K562 (cell line): ENCODE results near the gene BEST1. TPM values are rescaled to one million over a fixed set of nuclear protein-coding genes. Genes with fewer than 3 reads are reported as not detected.

ENCODE experiments used
- ATAC-seq: fragments of 200-7000 bp; cut with Tn5 transposase; 3 replicates; pipeline ENCODE4 v1.9.1; 2020; ENCODE audit warnings: moderate library complexity
- BruUV-seq: library from RNA; stranded (reverse); fragments of 400-500 nt; replicated peaks from 2 replicates; lab custom pipeline; 2021; lab: Mats Ljungman, UMichigan
- CTCF ChIA-PET: fragments of 300-600 bp; formaldehyde crosslinking; extraction: SDS; loops from one replicate; lab custom pipeline; 2021; ENCODE audit warnings: low intra/inter-chr PET ratio; lab: Yijun Ruan, JAX
- POLR2A ChIA-PET: fragments of 300-600, 350-650 bp; sonication (Branson Sonifier 250); formaldehyde crosslinking; extraction: SDS; loops from one replicate; lab custom pipeline; 2021; ENCODE audit warnings: antibody characterized with exemption, inconsistent platforms; lab: Yijun Ruan, JAX
- DNase-seq, 4 experiments: peaks; one replicate each; pipeline versions ENCODE4 v3.0.0 to v3.0.0-alpha.2; 2011 to 2018; ENCODE audit warnings: low spot score in 3 of 4, mixed read lengths in 3 of 4; ENCODE audit errors: extremely low read depth in 1 of 4
- FAIRE-seq: peaks from 2 replicates; lab custom pipeline; 2011; peaks lifted over from hg19 to GRCh38; lab: Jason Lieb, UNC
- H2AFZ ChIP-seq: 2 replicates; pipeline ENCODE4 v1.6.0; 2011; ENCODE audit warnings: low read depth, low read length, control low read depth, inconsistent platforms
- H3K27ac ChIP-seq: fragments of 200-600 bp; 3 replicates; pipeline ENCODE4 v1.8.0; 2011; ENCODE audit warnings: low read depth, mild to moderate bottlenecking, control low read depth, inconsistent platforms, low read length, moderate library complexity, mixed read lengths; ENCODE audit errors: extremely low read depth
- H3K27me3 ChIP-seq, 2 experiments: fragments of 300-600 bp in 1 of 2; 2 replicates in 1 of 2; 3 replicates in 1 of 2; pipeline versions ENCODE4 v1.6.0 to v1.8.0; 2011; ENCODE audit warnings: inconsistent platforms in 2 of 2, low read length in 2 of 2, mild to moderate bottlenecking in 1 of 2, mixed read lengths in 1 of 2, moderate library complexity in 1 of 2; ENCODE audit not compliant: control insufficient read depth in 2 of 2, insufficient read depth in 2 of 2
- H3K36me3 ChIP-seq: fragments of 300-600 bp; 3 replicates; pipeline ENCODE4 v1.8.0; 2011; ENCODE audit warnings: mild to moderate bottlenecking, low read length, inconsistent platforms; ENCODE audit not compliant: control insufficient read depth, insufficient read depth
- H3K4me1 ChIP-seq, 2 experiments: fragments of 200-600 bp in 1 of 2; replicated peaks in 1 of 2; 2 replicates in 1 of 2; 3 replicates in 1 of 2; pipeline versions ENCODE4 v1.5.1 to v1.8.0; 2011; ENCODE audit warnings: inconsistent platforms in 2 of 2, low read length in 2 of 2, mild to moderate bottlenecking in 1 of 2, mixed read lengths in 1 of 2, moderate library complexity in 1 of 2; ENCODE audit not compliant: control insufficient read depth in 2 of 2, insufficient read depth in 2 of 2
- H3K4me2 ChIP-seq: 2 replicates; pipeline ENCODE4 v1.6.1; 2011; ENCODE audit warnings: low read length, control low read depth, inconsistent platforms, mixed read lengths; ENCODE audit not compliant: insufficient read depth
- H3K4me3 ChIP-seq: fragments of 200-600 bp; sonication (generic), shearing (Covaris generic); 2 replicates; pipeline ENCODE4 v1.5.1; 2016; ENCODE audit warnings: control low read depth, inconsistent platforms
- H3K79me2 ChIP-seq: fragments of 200-600 bp; 3 replicates; pipeline ENCODE4 v1.8.0; 2011; ENCODE audit warnings: low read length, inconsistent platforms; ENCODE audit not compliant: control insufficient read depth, insufficient read depth
- H3K9ac ChIP-seq, 2 experiments: 2 replicates each; pipeline versions ENCODE4 v1.6.0 to v1.6.1; 2011; ENCODE audit warnings: low read depth in 2 of 2, low read length in 2 of 2, control low read depth in 1 of 2, inconsistent platforms in 1 of 2, mild to moderate bottlenecking in 1 of 2, mixed read lengths in 1 of 2; ENCODE audit not compliant: insufficient read depth in 1 of 2
- H3K9me1 ChIP-seq: one replicate; pipeline ENCODE4 v1.6.0; 2011; ENCODE audit warnings: inconsistent platforms, mild to moderate bottlenecking, low read length, moderate library complexity; ENCODE audit not compliant: control insufficient read depth, insufficient read depth
- H3K9me3 ChIP-seq: replicated peaks from 2 replicates; pipeline ENCODE4 v1.5.1; 2011; ENCODE audit warnings: low read depth, low read length, inconsistent platforms; ENCODE audit not compliant: control insufficient read depth, insufficient read depth
- H4K20me1 ChIP-seq: replicated peaks from 2 replicates; pipeline ENCODE4 v1.6.1; 2011; ENCODE audit warnings: low read length, inconsistent platforms, mixed read lengths; ENCODE audit not compliant: control insufficient read depth, insufficient read depth
- BCOR ChIP-seq: fragments of 450-650 bp; IDR thresholded peaks from 2 replicates; pipeline ENCODE4 v1.6.1; 2016
- BRD4 ChIP-seq: fragments of 200-600 bp; sonication (generic); IDR thresholded peaks from 2 replicates; pipeline ENCODE4 v1.6.1; 2017; ENCODE audit warnings: inconsistent platforms
- C11orf30 ChIP-seq: fragments of 450-650 bp; IDR thresholded peaks from 2 replicates; pipeline ENCODE4 v1.6.1; 2016; ENCODE audit warnings: low read depth, mild to moderate bottlenecking
- CHD2 ChIP-seq: IDR thresholded peaks from 2 replicates; pipeline ENCODE4 v1.6.1; 2011; ENCODE audit warnings: low read depth, low read length
- CSDE1 ChIP-seq, 2 experiments: fragments of 450-650 bp; IDR thresholded peaks; 2 replicates each; pipeline ENCODE4 v1.6.1; 2016; ENCODE audit warnings: mild to moderate bottlenecking in 1 of 2
- MAFK ChIP-seq: IDR thresholded peaks from 2 replicates; pipeline ENCODE4 v1.6.1; 2011; ENCODE audit warnings: low read length, improper control_type of control experiment
- NFIX ChIP-seq: fragments of 250-450 bp; sonication (Bioruptor Pico); IDR thresholded peaks from 2 replicates; pipeline ENCODE4 v1.4.0; 2020; ENCODE audit warnings: low read depth, mild to moderate bottlenecking, moderate library complexity
- POLR2AphosphoS5 ChIP-seq: IDR thresholded peaks from 2 replicates; pipeline ENCODE4 v1.6.1; 2011; ENCODE audit warnings: mild to moderate bottlenecking, low read depth, low read length, moderate library complexity; ENCODE audit not compliant: control insufficient read depth, insufficient read depth
- RBFOX2 ChIP-seq: fragments of 200-400 bp; formaldehyde crosslinking; IDR thresholded peaks from 2 replicates; pipeline ENCODE4 v1.6.1; 2017; ENCODE audit warnings: low read depth, mild to moderate bottlenecking, low read length, moderate library complexity
- XRCC4 ChIP-seq: IDR thresholded peaks from one replicate; pipeline ENCODE4 v1.6.1; 2011; ENCODE audit not compliant: insufficient read depth, insufficient read length; ENCODE audit errors: extremely low read depth
- ZBTB7A ChIP-seq: IDR thresholded peaks from 2 replicates; pipeline ENCODE4 v1.6.1; 2011; ENCODE audit warnings: low read depth, mild to moderate bottlenecking, low read length, moderate library complexity, borderline replicate concordance; ENCODE audit not compliant: control insufficient read depth
- ZNF316 ChIP-seq: fragments of 450-650 bp; IDR thresholded peaks from 2 replicates; pipeline ENCODE4 v1.6.1; 2016
- WGBS: fragments of 100-300 bp; shearing (Covaris generic); methylation state at CpG from one replicate; pipeline ENCODE4 v1.1.6; 2016; ENCODE audit warnings: low coverage, mixed read lengths; ENCODE audit not compliant: insufficient coverage; ENCODE audit errors: missing lambda C conversion rate; 5-methylcytosine and 5-hydroxymethylcytosine counted together
- in situ Hi-C: fragments of 300-500 bp; cut with MboI; formaldehyde crosslinking; loops from 4 replicates; pipeline ENCODE4 v1.15.0; 2018; ENCODE audit warnings: inconsistent platforms, mixed read lengths
- intact Hi-C: fragments of 100-400 bp; cut with micrococcal nuclease; formaldehyde crosslinking; loops from 2 replicates; pipeline ENCODE4 v1.14.2; 2022
- polyA plus RNA-seq, 8 experiments: library from polyadenylated mRNA; depleted of rRNA in 4 of 8; stranded (reverse) in 5 of 8; unstranded in 3 of 8; fragments of >200 nt; fragmentation: Nextera tagmentation in 2 of 8; fragmentation: Illumina TruSeq in 1 of 8; extraction: Ambion mirVana in 2 of 8; extraction: Trizol in 1 of 8; gene quantifications; 2 replicates each; pipeline versions ENCODE4 v1.2.1 to v1.2.3, GENCODE V29; 2011 to 2014; ENCODE audit warnings: inconsistent platforms in 1 of 8, missing spikeins in 1 of 8
- total RNA-seq, 7 experiments: library from RNA; depleted of rRNA in 6 of 7; stranded (reverse); fragments of >200 nt in 6 of 7; fragmentation: Illumina TruSeq in 2 of 7; extraction: Trizol in 2 of 7; gene quantifications; 2 replicates each; pipeline versions ENCODE4 v1.2.1 to v1.2.3, GENCODE V29; 2011 to 2021; ENCODE audit warnings: low replicate concordance in 1 of 7
- TF ChIP-seq, protein P1 (sequence below): fragments of 450-650 bp; IDR thresholded peaks from one replicate; pipeline ENCODE4 v1.6.1; 2018; ENCODE audit warnings: mild to moderate bottlenecking, moderate library complexity; ENCODE audit not compliant: partially characterized antibody
- TF ChIP-seq, protein P2 (sequence below), 2 experiments: IDR thresholded peaks; 2 replicates each; pipeline ENCODE4 v1.6.1; 2012; ENCODE audit warnings: improper control_type of control experiment in 2 of 2, low read depth in 2 of 2, low read length in 2 of 2, borderline replicate concordance in 1 of 2
- TF ChIP-seq, protein P3 (sequence below): fragments of 200-800 bp; sonication (Bioruptor generic); IDR thresholded peaks from 2 replicates; pipeline ENCODE4 v1.6.1; 2017; ENCODE audit warnings: missing genetic modification characterization, missing compliant biosample characterization

The BEST1 gene
- total and polyA plus RNA-seq, 9 of the 15 experiments (the other 6 are each of a cell fraction or from before 2014, with no cell fraction given): 0.07 to 1.3 (median 0.40) TPM

DNA sequence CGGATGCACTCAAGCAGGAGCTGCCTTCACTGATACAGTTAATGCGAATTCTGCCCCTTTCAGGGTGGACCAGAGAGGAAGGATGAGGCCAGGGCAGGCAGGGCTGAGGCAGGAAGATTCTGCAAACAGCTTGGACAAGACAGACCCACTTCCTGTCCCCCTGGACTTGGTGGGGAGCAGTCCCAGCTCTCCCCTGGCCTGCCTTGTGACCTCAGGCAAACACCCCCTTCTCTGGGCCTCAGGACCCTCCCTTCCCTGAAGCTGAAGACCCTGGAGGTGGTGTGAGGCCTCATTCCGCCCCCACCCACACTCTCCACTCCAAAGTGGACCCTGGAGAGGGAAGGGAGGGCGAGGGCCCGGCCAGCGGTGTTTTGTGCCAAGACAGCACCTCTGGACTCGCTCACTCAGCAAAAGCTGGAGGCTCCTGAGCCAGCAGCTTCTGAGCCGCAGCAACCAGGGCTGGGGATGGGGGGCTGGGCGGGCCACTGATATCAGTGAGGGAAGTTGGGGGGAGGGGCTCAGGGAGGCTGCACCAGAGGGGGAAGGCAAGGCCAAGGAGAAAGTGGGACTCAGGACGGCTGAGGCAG lies 41.3 kb upstream of the BEST1 start:
- no peaks in the 10 kb centered on the region for H3K27me3 ChIP-seq
- peak overlapping the region in 1 of 2 experiments; percentile 88; a peak in 3 of 4 replicates for H3K9ac ChIP-seq
- CTCF ChIA-PET: no interaction called here
- H3K79me2 ChIP-seq: peaks cover 53% of the 10 kb centered on the region
- BruUV-seq: no TSS peak
- intact Hi-C loops (no loop called here), in situ Hi-C loops (no loop called here)
- H3K9me3 ChIP-seq: no peaks in the 10 kb centered on the region
- peak overlapping the region; percentile 47; the same call in 2 of the 3 replicates for H3K27ac ChIP-seq
- H3K9me1 ChIP-seq: peaks cover 12% of the 10 kb centered on the region
- H3K4me1 ChIP-seq: peaks cover 14 to 70% of the 10 kb centered on the region in 2 experiments
- H3K4me2 ChIP-seq: peak overlapping the region; percentile 35
- POLR2A ChIA-PET: interaction anchor here (0.6 to 2.4 kb wide), 10 partner anchors 8 to 201 kb away, joined by 3 to 9 read pairs (median 4); partner anchors contain the start of gene RAB3IL1
- ATAC-seq: peak; percentile 76
- no peak overlapping the region for H2AFZ ChIP-seq
- H4K20me1 ChIP-seq: peaks cover 24% of the 10 kb centered on the region; the same call in 1 of the 2 replicates
- 45% methylated on average over 4 of the region's 10 CpGs for WGBS
- no peak overlapping the region for H3K4me3 ChIP-seq
- peaks cover 55% of the 10 kb centered on the region; the same call in 2 of the 3 replicates for H3K36me3 ChIP-seq
- FAIRE-seq: peak; percentile 37
- DNase-seq: peak; percentile 59 to 78 (median 67)
- TF ChIP-seq RBFOX2: 0 out of 2 replicates have a peak, but pooled peaks have one; percentile 20
- TF ChIP-seq POLR2AphosphoS5: no peak
- TF ChIP-seq C11orf30: peak; percentile 74
- TF ChIP-seq, protein P1, sequence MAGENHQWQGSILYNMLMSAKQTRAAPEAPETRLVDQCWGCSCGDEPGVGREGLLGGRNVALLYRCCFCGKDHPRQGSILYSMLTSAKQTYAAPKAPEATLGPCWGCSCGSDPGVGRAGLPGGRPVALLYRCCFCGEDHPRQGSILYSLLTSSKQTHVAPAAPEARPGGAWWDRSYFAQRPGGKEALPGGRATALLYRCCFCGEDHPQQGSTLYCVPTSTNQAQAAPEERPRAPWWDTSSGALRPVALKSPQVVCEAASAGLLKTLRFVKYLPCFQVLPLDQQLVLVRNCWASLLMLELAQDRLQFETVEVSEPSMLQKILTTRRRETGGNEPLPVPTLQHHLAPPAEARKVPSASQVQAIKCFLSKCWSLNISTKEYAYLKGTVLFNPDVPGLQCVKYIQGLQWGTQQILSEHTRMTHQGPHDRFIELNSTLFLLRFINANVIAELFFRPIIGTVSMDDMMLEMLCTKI: no peak
- TF ChIP-seq, protein P2, sequence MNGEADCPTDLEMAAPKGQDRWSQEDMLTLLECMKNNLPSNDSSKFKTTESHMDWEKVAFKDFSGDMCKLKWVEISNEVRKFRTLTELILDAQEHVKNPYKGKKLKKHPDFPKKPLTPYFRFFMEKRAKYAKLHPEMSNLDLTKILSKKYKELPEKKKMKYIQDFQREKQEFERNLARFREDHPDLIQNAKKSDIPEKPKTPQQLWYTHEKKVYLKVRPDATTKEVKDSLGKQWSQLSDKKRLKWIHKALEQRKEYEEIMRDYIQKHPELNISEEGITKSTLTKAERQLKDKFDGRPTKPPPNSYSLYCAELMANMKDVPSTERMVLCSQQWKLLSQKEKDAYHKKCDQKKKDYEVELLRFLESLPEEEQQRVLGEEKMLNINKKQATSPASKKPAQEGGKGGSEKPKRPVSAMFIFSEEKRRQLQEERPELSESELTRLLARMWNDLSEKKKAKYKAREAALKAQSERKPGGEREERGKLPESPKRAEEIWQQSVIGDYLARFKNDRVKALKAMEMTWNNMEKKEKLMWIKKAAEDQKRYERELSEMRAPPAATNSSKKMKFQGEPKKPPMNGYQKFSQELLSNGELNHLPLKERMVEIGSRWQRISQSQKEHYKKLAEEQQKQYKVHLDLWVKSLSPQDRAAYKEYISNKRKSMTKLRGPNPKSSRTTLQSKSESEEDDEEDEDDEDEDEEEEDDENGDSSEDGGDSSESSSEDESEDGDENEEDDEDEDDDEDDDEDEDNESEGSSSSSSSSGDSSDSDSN (IDR thresholded peaks at IDR 0.05; ENCODE audit: borderline replicate concordance in 1 of 2, low read depth in 2 of 2, low read length in 2 of 2): no peak
- TF ChIP-seq, protein P3, sequence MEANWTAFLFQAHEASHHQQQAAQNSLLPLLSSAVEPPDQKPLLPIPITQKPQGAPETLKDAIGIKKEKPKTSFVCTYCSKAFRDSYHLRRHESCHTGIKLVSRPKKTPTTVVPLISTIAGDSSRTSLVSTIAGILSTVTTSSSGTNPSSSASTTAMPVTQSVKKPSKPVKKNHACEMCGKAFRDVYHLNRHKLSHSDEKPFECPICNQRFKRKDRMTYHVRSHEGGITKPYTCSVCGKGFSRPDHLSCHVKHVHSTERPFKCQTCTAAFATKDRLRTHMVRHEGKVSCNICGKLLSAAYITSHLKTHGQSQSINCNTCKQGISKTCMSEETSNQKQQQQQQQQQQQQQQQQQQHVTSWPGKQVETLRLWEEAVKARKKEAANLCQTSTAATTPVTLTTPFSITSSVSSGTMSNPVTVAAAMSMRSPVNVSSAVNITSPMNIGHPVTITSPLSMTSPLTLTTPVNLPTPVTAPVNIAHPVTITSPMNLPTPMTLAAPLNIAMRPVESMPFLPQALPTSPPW (CRISPR knock-in tag): 0 out of 2 replicates have a peak, but pooled peaks have one; percentile 21
- TF ChIP-seq BCOR: no peak
- TF ChIP-seq NFIX (CRISPR knock-in tag): no peak
- TF ChIP-seq BRD4: no peak
- 0 out of 2 replicates have a peak, but pooled peaks have one; percentile 26 for TF ChIP-seq CHD2
- TF ChIP-seq ZBTB7A: peak; percentile 12; the same call in 1 of the 2 replicates
- no peak for TF ChIP-seq CSDE1 (IDR thresholded peaks at IDR 0.05)
- peak; percentile 81 for TF ChIP-seq ZNF316
- 0 out of 2 replicates have a peak, but pooled peaks have one; percentile 21 for TF ChIP-seq MAFK
- TF ChIP-seq XRCC4: no peak
